ENCODE data around the gene ALKBH2. TPM values are rescaled to one million over a fixed set of nuclear protein-coding genes. Genes with fewer than 3 reads are reported as not detected.

Gene ALKBH2
- total RNA-seq, 4 donors from 2014 or later: 7.3 to 18.8 (median 12.2) TPM

- TF ChIP-seq CTCF (IDR thresholded peaks at IDR 0.05; ENCODE audit: low read depth): no peak
Observed at GRCh38 chr12:109053382-109054123, 39.7 kb downstream of the ALKBH2 start.

- no peak for TF ChIP-seq CTCF (IDR thresholded peaks at IDR 0.05; ENCODE audit: low read depth)
Observed at GRCh38 chr12:109052414-109053323, 40.6 kb downstream of the ALKBH2 start, which contains the start of gene USP30. Gene USP30 (plus strand): TSS chr12:109052576. CDS start chr12:109052679, 103 bp downstream.

GRCh38 chr12:109052097-109052413 is 41.2 kb downstream of the ALKBH2 start:
- TF ChIP-seq CTCF (IDR thresholded peaks at IDR 0.05; ENCODE audit: low read depth): no peak

DNA sequence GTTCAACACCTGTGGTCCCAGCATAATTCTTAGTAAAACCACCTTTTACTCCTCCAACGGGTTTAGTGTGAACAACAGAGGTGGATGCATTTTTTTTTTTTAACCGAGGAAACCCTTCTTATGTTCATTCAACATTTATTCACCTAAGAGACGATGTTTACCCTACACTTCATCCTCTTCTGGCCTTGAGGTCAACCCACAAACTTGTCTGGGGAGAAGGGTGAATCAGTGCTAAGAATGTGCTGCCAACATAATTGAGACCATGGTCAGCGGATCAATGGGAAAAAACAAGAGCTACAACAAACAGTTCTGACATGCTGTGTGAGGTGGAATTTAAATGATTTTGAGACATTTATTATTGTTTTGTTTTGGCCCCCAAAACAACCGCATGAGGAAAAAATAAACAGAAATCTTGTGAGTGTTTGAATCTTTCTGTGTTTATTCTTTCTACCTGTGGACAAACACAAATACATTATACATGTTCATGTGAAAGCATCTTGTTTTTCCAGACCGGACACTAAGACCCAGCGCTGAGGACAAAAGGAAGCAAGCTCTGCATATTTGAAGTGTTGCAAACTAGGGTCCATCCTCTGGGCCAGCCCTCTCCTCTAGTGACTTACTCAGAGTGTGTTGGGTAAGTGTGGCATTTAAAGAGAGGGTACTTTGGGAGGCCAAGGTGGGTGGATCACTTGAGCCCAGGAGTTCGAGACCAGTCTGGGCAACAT is 46.0 kb downstream of the ALKBH2 start:
- no peak for TF ChIP-seq CTCF (IDR thresholded peaks at IDR 0.05; ENCODE audit: low read depth)

DNA sequence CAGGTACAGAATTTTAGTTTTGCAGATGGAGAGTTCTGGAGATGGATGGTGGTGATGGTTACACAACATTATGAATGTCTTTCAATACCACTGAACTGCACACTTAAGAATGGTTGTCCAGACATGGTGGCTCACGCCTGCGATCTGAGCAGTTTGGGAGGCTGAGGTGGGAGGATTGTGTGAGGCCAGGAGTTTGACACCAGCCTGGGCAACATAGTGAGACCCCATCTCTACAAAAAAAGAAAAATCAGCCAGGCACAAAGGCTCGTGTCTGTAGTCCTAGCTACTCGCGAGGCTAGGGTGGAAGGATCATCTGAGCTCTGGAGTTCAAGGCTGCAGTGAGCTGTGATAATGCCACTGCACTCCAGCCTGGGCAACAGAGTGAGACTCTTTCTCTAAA is 49.0 kb downstream of the ALKBH2 start:
- TF ChIP-seq CTCF (IDR thresholded peaks at IDR 0.05; ENCODE audit: low read depth): no peak

Small RNA genes within 50 kb of the gene (small RNA-seq; reads per million reads assigned to genes)
- gene RNA5SP372: not detected

Other genes starting within 250 kb of the ALKBH2 start
- 10 to 100 TPM; 10.1 to 14.5 (median 13.5) TPM for gene SSH1, start 235.9 kb downstream of the ALKBH2 start, total RNA-seq
- gene DAO, start 213.4 kb downstream of the ALKBH2 start, total RNA-seq: not detected
- gene SVOP, start 72.4 kb downstream of the ALKBH2 start, total RNA-seq: not detected
- gene USP30, start 40.9 kb downstream of the ALKBH2 start, total RNA-seq: 10 to 100 TPM; 16.3 to 38.1 (median 25.1) TPM
- gene UNG, start 4.1 kb upstream of the ALKBH2 start, total RNA-seq: 10 to 100 TPM; 24.1 to 39.6 (median 31.6) TPM
- gene ACACB, start 23.1 kb upstream of the ALKBH2 start, total RNA-seq: 1,000 to 10,000 TPM in 2 of 4 donors, 100 to 1,000 TPM in 2; 798 to 3,288 (median 1,277) TPM
- not detected for gene FOXN4, start 215.8 kb upstream of the ALKBH2 start, total RNA-seq

All from subcutaneous adipose tissue (tissue), 4 donors.